Endothelial cell of umbilical vein (primary cell): ENCODE results near the gene GIT2. TPM values are rescaled to one million over a fixed set of nuclear protein-coding genes. Genes with fewer than 3 reads are reported as not detected.

ENCODE experiments used
- BruUV-seq: library from RNA; stranded (reverse); fragments of 400-500 nt; replicated peaks from 2 replicates; lab custom pipeline; 2021; lab: Mats Ljungman, UMichigan
- CTCF ChIA-PET: fragments of 300-600, 350-600 bp; sonication (Branson Sonifier 250); formaldehyde crosslinking; loops from one replicate; lab custom pipeline; 2021; ENCODE audit warnings: antibody characterized with exemption, inconsistent platforms; lab: Charles Lee
- POLR2A ChIA-PET: fragments of 300-600, 350-600 bp; sonication (Branson Sonifier 250); formaldehyde crosslinking; loops from one replicate; lab custom pipeline; 2021; ENCODE audit warnings: antibody characterized with exemption, inconsistent platforms; lab: Charles Lee
- DNase-seq: peaks from one replicate; pipeline ENCODE4 v3.0.0-alpha.2; 2011; ENCODE audit warnings: low read depth, low spot score
- FAIRE-seq: peaks from 2 replicates; lab custom pipeline; 2011; peaks lifted over from hg19 to GRCh38; lab: Jason Lieb, UNC
- H2AFZ ChIP-seq: 2 replicates; pipeline ENCODE4 v1.6.0; 2012; ENCODE audit warnings: low read depth, low read length, control low read depth, inconsistent platforms
- H3K27ac ChIP-seq: 2 replicates; pipeline ENCODE4 v1.5.1; 2011; ENCODE audit warnings: low read depth, mild to moderate bottlenecking, control low read depth, low read length, moderate library complexity; ENCODE audit not compliant: insufficient read depth
- H3K27me3 ChIP-seq, 2 experiments: 2 replicates each; pipeline versions ENCODE4 v1.6.0 to v1.6.1; 2011; ENCODE audit warnings: low read length in 2 of 2, mixed read lengths in 1 of 2; ENCODE audit not compliant: control insufficient read depth in 2 of 2, insufficient read depth in 2 of 2
- H3K36me3 ChIP-seq, 2 experiments: 2 replicates in 1 of 2; 3 replicates in 1 of 2; pipeline ENCODE4 v1.5.1; 2011; ENCODE audit warnings: low read length in 2 of 2, mild to moderate bottlenecking in 1 of 2, moderate library complexity in 1 of 2; ENCODE audit not compliant: control insufficient read depth in 2 of 2, insufficient read depth in 2 of 2; ENCODE audit errors: extremely low read depth in 1 of 2
- H3K4me1 ChIP-seq: 3 replicates; pipeline ENCODE4 v1.5.1; 2011; ENCODE audit warnings: mild to moderate bottlenecking, low read length; ENCODE audit not compliant: control insufficient read depth, insufficient read depth; ENCODE audit errors: extremely low read depth
- H3K4me2 ChIP-seq: 2 replicates; pipeline ENCODE4 v1.6.1; 2011; ENCODE audit warnings: low read length, control low read depth, mixed read lengths; ENCODE audit not compliant: insufficient read depth
- H3K4me3 ChIP-seq, 3 experiments: fragments of 200-600 bp in 1 of 3; sonication (generic), shearing (Covaris generic) in 1 of 3; replicated peaks in 1 of 3; 2 replicates each; pipeline ENCODE4 v1.5.1; 2011 to 2016; ENCODE audit warnings: control low read depth in 3 of 3, low read length in 3 of 3, mild to moderate bottlenecking in 2 of 3, inconsistent platforms in 1 of 3, low read depth in 1 of 3, moderate library complexity in 1 of 3; ENCODE audit not compliant: insufficient read depth in 1 of 3
- H3K79me2 ChIP-seq: 2 replicates; pipeline ENCODE4 v1.6.0; 2012; ENCODE audit warnings: low read length, inconsistent platforms; ENCODE audit not compliant: control insufficient read depth, insufficient read depth
- H3K9ac ChIP-seq: replicated peaks from 2 replicates; pipeline ENCODE3; 2011; ENCODE audit warnings: low read length, control low read depth; ENCODE audit not compliant: insufficient read depth; ENCODE audit errors: extremely low read depth
- H3K9me1 ChIP-seq: replicated peaks from 3 replicates; pipeline ENCODE4 v1.6.0; 2011; ENCODE audit warnings: mild to moderate bottlenecking, low read length; ENCODE audit not compliant: control insufficient read depth, insufficient read depth; ENCODE audit errors: extremely low read depth
- H3K9me3 ChIP-seq: replicated peaks from 2 replicates; pipeline ENCODE4 v1.5.1; 2012; ENCODE audit warnings: low read length, inconsistent platforms; ENCODE audit not compliant: control insufficient read depth, insufficient read depth
- H4K20me1 ChIP-seq: replicated peaks from 2 replicates; pipeline ENCODE3; 2011; ENCODE audit warnings: mild to moderate bottlenecking, low read length; ENCODE audit not compliant: control insufficient read depth, insufficient read depth; ENCODE audit errors: extremely low read depth
- CTCF ChIP-seq, 2 donors: IDR thresholded peaks; 1 replicate in 1 of 2; 2 replicates in 1 of 2; pipeline ENCODE4 v1.5.1; 2011; ENCODE audit warnings: low read length in 2 of 2, mild to moderate bottlenecking in 2 of 2, moderate library complexity in 2 of 2, control low read depth in 1 of 2, inconsistent platforms in 1 of 2, low read depth in 1 of 2; ENCODE audit not compliant: insufficient read depth in 1 of 2; ENCODE audit errors: extremely low read depth in 1 of 2
- EZH2 ChIP-seq: IDR thresholded peaks from 2 replicates; pipeline ENCODE4 v1.6.1; 2012; ENCODE audit warnings: borderline replicate concordance, low read depth, mild to moderate bottlenecking, moderate library complexity, low read length, inconsistent platforms; ENCODE audit not compliant: severe bottlenecking
- FOS ChIP-seq: IDR thresholded peaks from 2 replicates; pipeline ENCODE4 v1.6.1; 2011; ENCODE audit warnings: mild to moderate bottlenecking, low read length, moderate library complexity, borderline replicate concordance; ENCODE audit not compliant: insufficient read depth
- GATA2 ChIP-seq: IDR thresholded peaks from 2 replicates; pipeline ENCODE4 v1.7.0; 2011; ENCODE audit warnings: low read depth, mild to moderate bottlenecking, moderate library complexity, mixed read lengths, low read length; ENCODE audit not compliant: insufficient read length, insufficient read depth
- JUN ChIP-seq: IDR thresholded peaks from 2 replicates; pipeline ENCODE4 v1.6.1; 2011; ENCODE audit warnings: borderline replicate concordance, low read depth; ENCODE audit not compliant: insufficient read length, insufficient read depth
- MAX ChIP-seq: IDR thresholded peaks from 2 replicates; pipeline ENCODE4 v1.6.1; 2011; ENCODE audit not compliant: insufficient read depth, insufficient read length
- MYC ChIP-seq: IDR thresholded peaks from one replicate; pipeline ENCODE4 v1.6.1; 2011; ENCODE audit warnings: mild to moderate bottlenecking, low read depth, low read length
- POLR2A ChIP-seq: IDR thresholded peaks from 2 replicates; pipeline ENCODE4 v1.6.1; 2012; ENCODE audit warnings: low read depth, mild to moderate bottlenecking, control low read depth, low read length
- POLR2AphosphoS5 ChIP-seq: IDR thresholded peaks from 2 replicates; pipeline ENCODE4 v1.6.1; 2012; ENCODE audit warnings: low read depth, mild to moderate bottlenecking, control low read depth, low read length, moderate library complexity; ENCODE audit not compliant: insufficient read depth
- dilution Hi-C: fragments of 300-500 bp; cut with MboI; formaldehyde crosslinking; loops from one replicate; pipeline ENCODE4 v1.15.0; 2019; ENCODE audit warnings: low sequenced_read_pairs; ENCODE audit not compliant: extremely low pct_ligation_motif_present
- intact Hi-C: fragments of 100-400 bp; cut with micrococcal nuclease; formaldehyde crosslinking; loops from one replicate; pipeline ENCODE4 v1.10.0; 2022
- polyA plus RNA-seq, 4 experiments: library from polyadenylated mRNA; depleted of rRNA in 3 of 4; stranded (reverse) in 3 of 4; unstranded in 1 of 4; fragments of >200 nt; gene quantifications; 2 replicates each; pipeline versions ENCODE4 v1.2.1 to v1.2.3, GENCODE V29; 2011 to 2012; ENCODE audit warnings: missing spikeins in 1 of 4
- total RNA-seq: library from RNA; stranded (reverse); gene quantifications from 2 replicates; pipeline ENCODE4 v1.2.3, GENCODE V29; 2021

The GIT2 gene
- total and polyA plus RNA-seq, 2 donors (not counting 3 experiments of a cell fraction or from before 2014, with no cell fraction given): 37.3 to 77.2 TPM

- Histone ChIP-seq H3K9me1 (no peaks in the 10 kb centered on the region), H3K9me3 (no peaks in the 10 kb centered on the region), H3K4me2 (no peak overlapping the region), H3K9ac (no peak overlapping the region), H4K20me1 (no peaks in the 10 kb centered on the region), H3K27me3 (no peaks in the 10 kb centered on the region), H2AFZ (no peak overlapping the region), H3K4me1 (peaks cover 21% of the 10 kb centered on the region), H3K27ac (no peak overlapping the region), H3K4me3 (no peak overlapping the region), H3K36me3 (peaks cover 3 to 9% of the 10 kb centered on the region in 2 experiments), H3K79me2 (no peaks in the 10 kb centered on the region)
- BruUV-seq: no TSS peak
- intact Hi-C loops (no loop called here), dilution Hi-C loops (no loop called here)
- no peak for TF ChIP-seq MYC
- no peak for TF ChIP-seq POLR2A
- TF ChIP-seq CTCF (IDR thresholded peaks at IDR 0.05; ENCODE audit: extremely low read depth in 1 of 2, insufficient read depth in 1 of 2, low read depth in 1 of 2, low read length in 2 of 2): no peak
- TF ChIP-seq FOS: no peak
- TF ChIP-seq POLR2AphosphoS5: no peak
- TF ChIP-seq GATA2: no peak
- no peak for TF ChIP-seq JUN
- no peak for TF ChIP-seq MAX
- no peak for TF ChIP-seq EZH2
- no peak for FAIRE-seq
- ChIA-PET CTCF (no interaction called here), POLR2A (no interaction called here)
- no peak for DNase-seq
Measured at GRCh38 chr12:109938947-109939346, 57.2 kb downstream of the GIT2 start.
